ENCODE results near the gene TIPIN.

DNA sequence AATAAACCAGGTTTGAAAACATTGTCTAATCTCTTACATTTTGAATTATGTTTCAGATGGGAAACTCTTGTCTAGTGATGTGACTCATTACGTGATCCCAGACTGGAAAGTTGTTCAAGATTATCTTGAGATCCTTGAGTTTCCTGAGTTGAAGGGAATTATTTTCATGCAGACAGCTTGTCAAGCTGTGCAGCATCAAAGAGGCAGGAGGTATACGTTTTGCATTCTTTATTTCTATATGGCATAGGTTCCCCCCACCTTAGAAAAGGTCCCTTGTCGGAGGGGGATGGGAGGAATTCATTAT, 61.6 kb downstream of the TIPIN start:
- TF ChIP-seq EZH2 (IDR thresholded peaks at IDR 0.05; ENCODE audit: low read depth) = no peak
- TF ChIP-seq, protein P1, sequence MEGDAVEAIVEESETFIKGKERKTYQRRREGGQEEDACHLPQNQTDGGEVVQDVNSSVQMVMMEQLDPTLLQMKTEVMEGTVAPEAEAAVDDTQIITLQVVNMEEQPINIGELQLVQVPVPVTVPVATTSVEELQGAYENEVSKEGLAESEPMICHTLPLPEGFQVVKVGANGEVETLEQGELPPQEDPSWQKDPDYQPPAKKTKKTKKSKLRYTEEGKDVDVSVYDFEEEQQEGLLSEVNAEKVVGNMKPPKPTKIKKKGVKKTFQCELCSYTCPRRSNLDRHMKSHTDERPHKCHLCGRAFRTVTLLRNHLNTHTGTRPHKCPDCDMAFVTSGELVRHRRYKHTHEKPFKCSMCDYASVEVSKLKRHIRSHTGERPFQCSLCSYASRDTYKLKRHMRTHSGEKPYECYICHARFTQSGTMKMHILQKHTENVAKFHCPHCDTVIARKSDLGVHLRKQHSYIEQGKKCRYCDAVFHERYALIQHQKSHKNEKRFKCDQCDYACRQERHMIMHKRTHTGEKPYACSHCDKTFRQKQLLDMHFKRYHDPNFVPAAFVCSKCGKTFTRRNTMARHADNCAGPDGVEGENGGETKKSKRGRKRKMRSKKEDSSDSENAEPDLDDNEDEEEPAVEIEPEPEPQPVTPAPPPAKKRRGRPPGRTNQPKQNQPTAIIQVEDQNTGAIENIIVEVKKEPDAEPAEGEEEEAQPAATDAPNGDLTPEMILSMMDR (conservative IDR thresholded peaks at IDR 0.05) = no peak
